ENCODE data around the gene MCF2L2. TPM values are rescaled to one million over a fixed set of nuclear protein-coding genes. Genes with fewer than 3 reads are reported as not detected.

Gene MCF2L2
- total and polyA plus RNA-seq, 9 of the 15 experiments (the other 6 are each of a cell fraction or from before 2014, with no cell fraction given): 0.56 to 4.2 (median 3.0) TPM

DNA sequence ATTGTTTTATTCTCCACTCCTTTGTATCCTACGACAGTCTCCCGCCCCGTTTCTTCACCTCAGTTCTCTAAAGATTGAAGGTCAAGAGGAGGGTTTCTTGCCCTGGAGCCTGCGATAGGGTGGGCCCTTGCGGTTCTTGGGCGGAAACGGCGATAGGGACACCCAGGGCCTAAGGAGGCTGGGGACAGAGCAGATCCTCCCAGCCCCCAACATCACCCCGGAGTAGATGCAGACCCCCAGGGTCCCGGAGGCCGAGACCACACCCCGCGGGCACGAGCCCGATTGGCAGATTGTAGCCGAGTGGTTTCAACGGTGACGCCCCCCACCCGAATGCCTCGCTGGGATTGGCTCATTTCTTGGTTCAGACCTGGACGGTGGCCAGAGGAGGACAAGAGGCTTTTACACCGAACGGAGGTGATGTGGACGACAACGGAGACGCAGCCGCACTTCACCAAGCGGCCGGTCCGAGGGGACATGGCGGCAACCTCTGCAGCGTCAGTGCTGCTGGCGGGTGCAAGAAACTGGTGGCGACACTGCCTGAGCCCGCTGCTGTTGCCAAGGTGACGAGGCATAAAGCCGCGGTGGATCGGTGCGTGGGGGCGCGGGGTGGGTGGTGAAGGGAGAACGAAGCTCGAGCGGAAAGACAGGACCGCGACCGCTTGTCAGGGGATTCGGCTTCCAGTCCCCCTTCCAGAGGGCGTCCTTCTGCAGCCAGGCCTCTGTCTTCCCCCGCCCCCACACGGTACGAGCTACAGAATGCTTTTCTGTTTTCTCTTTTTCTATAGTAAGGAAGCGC is 19.0 kb upstream of the MCF2L2 start (continued):
- TF ChIP-seq, protein P1, sequence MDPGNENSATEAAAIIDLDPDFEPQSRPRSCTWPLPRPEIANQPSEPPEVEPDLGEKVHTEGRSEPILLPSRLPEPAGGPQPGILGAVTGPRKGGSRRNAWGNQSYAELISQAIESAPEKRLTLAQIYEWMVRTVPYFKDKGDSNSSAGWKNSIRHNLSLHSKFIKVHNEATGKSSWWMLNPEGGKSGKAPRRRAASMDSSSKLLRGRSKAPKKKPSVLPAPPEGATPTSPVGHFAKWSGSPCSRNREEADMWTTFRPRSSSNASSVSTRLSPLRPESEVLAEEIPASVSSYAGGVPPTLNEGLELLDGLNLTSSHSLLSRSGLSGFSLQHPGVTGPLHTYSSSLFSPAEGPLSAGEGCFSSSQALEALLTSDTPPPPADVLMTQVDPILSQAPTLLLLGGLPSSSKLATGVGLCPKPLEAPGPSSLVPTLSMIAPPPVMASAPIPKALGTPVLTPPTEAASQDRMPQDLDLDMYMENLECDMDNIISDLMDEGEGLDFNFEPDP (CRISPR knock-in tag; IDR thresholded peaks at IDR 0.05): no peak
- peak; percentile 79 for TF ChIP-seq TAF1 (IDR thresholded peaks at IDR 0.05; ENCODE audit: control insufficient read depth, extremely low read depth, insufficient read depth, low read length, severe bottlenecking)
- peak; percentile 95 for TF ChIP-seq ZNF407 (IDR thresholded peaks at IDR 0.05; ENCODE audit: low read depth)
- peak; percentile 39; the same call in 1 of the 2 replicates for TF ChIP-seq GATA2 (CRISPR knock-in tag; IDR thresholded peaks at IDR 0.05)
- 0 out of 2 replicates have a peak, but pooled peaks have one; percentile 30 for TF ChIP-seq SMARCA5 (IDR thresholded peaks at IDR 0.05)
- TF ChIP-seq, protein P2, sequence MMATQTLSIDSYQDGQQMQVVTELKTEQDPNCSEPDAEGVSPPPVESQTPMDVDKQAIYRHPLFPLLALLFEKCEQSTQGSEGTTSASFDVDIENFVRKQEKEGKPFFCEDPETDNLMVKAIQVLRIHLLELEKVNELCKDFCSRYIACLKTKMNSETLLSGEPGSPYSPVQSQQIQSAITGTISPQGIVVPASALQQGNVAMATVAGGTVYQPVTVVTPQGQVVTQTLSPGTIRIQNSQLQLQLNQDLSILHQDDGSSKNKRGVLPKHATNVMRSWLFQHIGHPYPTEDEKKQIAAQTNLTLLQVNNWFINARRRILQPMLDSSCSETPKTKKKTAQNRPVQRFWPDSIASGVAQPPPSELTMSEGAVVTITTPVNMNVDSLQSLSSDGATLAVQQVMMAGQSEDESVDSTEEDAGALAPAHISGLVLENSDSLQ (IDR thresholded peaks at IDR 0.05): peak; percentile 62
- peak; percentile 87 for TF ChIP-seq TBP (optimal IDR thresholded peaks at IDR 0.05; ENCODE audit: low read depth, low read length)
- TF ChIP-seq SRSF9 (IDR thresholded peaks at IDR 0.05; ENCODE audit: borderline replicate concordance, low read depth, low read length): no peak
- TF ChIP-seq ZZZ3 (IDR thresholded peaks at IDR 0.05): no peak
- peak; percentile 54; the same call in 1 of the 2 replicates for TF ChIP-seq MTA1 (IDR thresholded peaks at IDR 0.05; ENCODE audit: borderline replicate concordance)
- no peak for TF ChIP-seq ZNF134 (CRISPR knock-in tag; conservative IDR thresholded peaks at IDR 0.05)
- TF ChIP-seq MXI1 (IDR thresholded peaks at IDR 0.05; ENCODE audit: low read depth, low read length): 0 out of 2 replicates have a peak, but pooled peaks have one; percentile 23
- TF ChIP-seq ETV5 (CRISPR knock-in tag; IDR thresholded peaks at IDR 0.05; ENCODE audit: low read depth): peak; percentile 72
- TF ChIP-seq ZFX (CRISPR knock-in tag; IDR thresholded peaks at IDR 0.05): peak; percentile 98
